Stimulated activated CD8-positive, alpha-beta memory T cell treated with anti-CD3 and anti-CD28 coated beads, Interleukin-15, amount 100 ng/mL, for 1 hour (primary cell): ENCODE data around the gene MUL1.
A peak's percentile ranks its signal among the peaks of the same experiment; 100 is the strongest.
"Not testable (repeated sequence)": the region's sequence is repeated elsewhere in the genome, so short reads cannot be mapped to it uniquely, and the experiment has no call there.

Experiments used
- DNase-seq: peaks from one replicate; pipeline ENCODE4 v3.0.0-alpha.2; 2020; ENCODE audit warnings: low read depth

Gene MUL1

GRCh38 chr1:20511518-20512428 is 3.8 kb upstream of the MUL1 start:
- no peak for DNase-seq

DNA sequence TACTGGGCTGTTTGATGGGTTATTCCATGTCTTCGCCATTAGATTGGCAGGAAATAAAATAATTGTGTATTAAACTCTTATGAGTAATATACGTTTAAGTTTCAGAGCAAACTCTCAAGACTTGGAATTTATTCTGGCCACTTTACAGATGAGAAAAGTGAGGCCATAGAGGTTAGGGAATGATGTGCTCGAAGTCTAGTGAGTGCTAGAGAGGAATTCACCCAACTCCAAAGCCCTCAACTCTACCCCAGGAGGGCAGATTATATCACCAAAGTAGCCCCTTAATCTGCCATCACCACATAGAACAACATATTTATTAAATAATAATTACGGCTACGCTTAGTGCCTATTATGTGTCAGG is 440 bp upstream of the MUL1 start:
- DNase-seq = no peak

GRCh38 chr1:20507248-20507563 is 745 bp downstream of the MUL1 start:
- DNase-seq = no peak

GRCh38 chr1:20505488-20505887 is 2.5 kb downstream of the MUL1 start:
- DNase-seq = no peak

DNA sequence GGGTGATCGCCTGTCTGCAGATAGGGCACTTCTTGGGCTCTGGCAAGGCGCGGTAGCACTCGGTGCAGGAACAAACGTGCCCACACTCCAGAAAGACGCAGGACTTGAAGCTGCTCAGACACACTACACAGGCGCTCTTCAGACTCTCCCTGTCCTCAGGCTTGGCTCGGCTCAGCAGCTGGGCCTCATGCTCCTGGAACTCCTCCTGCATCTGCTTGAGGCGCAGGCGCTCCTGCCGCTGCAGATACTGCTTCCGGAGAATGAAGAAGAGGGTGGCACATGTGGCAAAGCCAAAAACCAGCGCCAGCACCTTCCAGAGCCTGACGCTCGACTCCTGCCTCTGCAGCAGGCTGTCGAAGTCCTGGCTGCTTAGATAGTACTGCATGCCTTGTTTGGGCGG is 7.2 kb downstream of the MUL1 start:
- DNase-seq = no peak

GRCh38 chr1:20499718-20500117 is 8.2 kb downstream of the MUL1 start:
- no peak for DNase-seq

DNA sequence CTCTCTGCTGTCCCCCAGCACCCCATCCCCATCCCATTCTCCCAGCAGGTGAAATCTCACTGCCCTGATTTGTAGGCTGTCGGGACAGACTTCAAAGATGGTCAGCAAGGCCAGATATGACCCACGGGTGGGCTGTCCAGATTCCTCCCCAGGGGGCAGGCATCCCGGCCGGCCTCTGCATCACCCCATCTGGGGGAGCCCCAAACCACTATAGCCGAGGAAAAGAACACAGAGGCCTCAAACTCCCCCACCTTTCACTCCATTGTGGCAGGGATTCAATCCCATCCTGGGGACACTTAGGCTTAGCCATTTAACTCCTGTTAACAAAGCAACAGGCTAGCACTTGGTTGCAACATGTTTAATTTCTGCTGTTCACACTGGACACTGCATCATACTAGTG is 8.8 kb downstream of the MUL1 start:
- no peak for DNase-seq

GRCh38 chr1:20498116-20498515 is 9.8 kb downstream of the MUL1 start:
- no peak for DNase-seq

- no peak for DNase-seq
Measured at GRCh38 chr1:20497506-20497905, 10.4 kb downstream of the MUL1 start.

- DNase-seq = not testable (repeated sequence)
Measured at GRCh38 chr1:20496725-20497383, 11.1 kb downstream of the MUL1 start.

GRCh38 chr1:20496241-20496661 is 11.7 kb downstream of the MUL1 start:
- DNase-seq = no peak

GRCh38 chr1:20495661-20496060 is 12.3 kb downstream of the MUL1 start:
- no peak for DNase-seq

GRCh38 chr1:20494609-20495311 is 13.2 kb downstream of the MUL1 start:
- no peak for DNase-seq

GRCh38 chr1:20493839-20494608 is 13.9 kb downstream of the MUL1 start:
- peak; percentile 75 for DNase-seq

GRCh38 chr1:20493309-20493708 is 14.6 kb downstream of the MUL1 start:
- DNase-seq = no peak

DNA sequence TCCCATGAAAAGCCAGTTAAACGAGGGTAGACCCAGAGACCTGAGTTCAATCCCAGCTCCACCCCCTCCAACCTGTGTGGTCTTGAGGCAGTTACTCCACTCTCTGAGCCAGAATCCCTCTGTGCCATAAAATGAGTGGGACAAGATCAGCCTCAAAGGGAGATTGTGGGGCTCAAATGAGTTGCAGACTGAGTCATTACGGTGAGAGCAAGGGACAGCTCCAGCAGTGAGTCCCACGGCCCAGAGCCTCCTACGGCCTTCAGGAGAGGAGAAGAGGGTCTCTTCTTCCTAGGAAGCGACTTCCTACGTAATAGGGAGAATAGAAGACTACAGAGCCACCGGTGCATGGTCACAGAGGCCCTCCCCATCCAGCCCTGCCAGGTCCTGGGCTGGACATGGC is 15.2 kb downstream of the MUL1 start:
- DNase-seq = no peak

- DNase-seq = no peak
Measured at GRCh38 chr1:20491866-20492265, 16.1 kb downstream of the MUL1 start.

- no peak for DNase-seq
Measured at GRCh38 chr1:20491178-20491577, 16.8 kb downstream of the MUL1 start.

- no peak for DNase-seq
Measured at GRCh38 chr1:20487236-20487590, 20.7 kb downstream of the MUL1 start.

DNA sequence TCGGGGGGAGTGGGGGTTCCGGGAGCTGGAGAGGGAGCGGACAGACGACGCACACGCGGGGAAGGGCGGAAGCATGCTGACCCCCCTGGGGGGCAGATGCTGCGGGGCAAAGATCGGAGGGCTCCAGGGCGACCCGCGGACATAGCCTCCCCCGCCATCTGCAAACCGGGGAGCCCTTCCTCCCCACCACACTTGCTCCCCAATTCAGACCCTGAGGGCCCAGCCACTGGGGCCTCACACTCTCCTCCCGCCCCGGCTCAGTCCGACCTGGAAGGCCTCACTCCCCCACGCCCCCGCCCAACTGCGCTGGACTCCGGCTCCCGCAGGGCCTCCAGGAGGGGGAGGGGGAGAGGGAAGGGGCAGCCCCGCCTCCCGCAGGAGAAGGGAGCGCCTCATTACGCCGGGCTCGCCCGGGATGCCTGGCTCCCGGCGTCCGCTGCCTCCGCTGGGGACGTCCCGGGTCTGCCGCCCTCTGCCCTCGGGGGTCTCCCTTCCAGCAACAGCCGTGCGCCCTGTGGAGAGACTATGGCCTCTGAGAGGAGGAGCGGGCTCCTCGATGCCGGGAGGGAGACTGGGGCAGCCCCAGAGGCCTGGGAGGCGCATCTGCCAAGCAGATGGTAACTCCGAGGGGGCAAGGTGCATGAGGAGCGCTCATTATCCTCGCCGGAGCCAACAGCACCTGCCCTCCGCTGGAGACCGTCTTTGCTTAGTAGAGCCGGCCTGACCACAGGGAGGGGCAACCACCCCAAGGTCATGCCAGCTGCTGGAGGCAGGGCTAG is 21.3 kb downstream of the MUL1 start:
- DNase-seq = no peak
